HepG2 (cell line): Measurements from ENCODE around the gene IPO8. TPM values are rescaled to one million over a fixed set of nuclear protein-coding genes. Genes with fewer than 3 reads are reported as not detected.

Source experiments
- FOXA3 ChIP-seq: IDR thresholded peaks from 2 replicates; pipeline ENCODE4 v1.6.1; 2016; ENCODE audit warnings: missing genetic modification reagents, missing compliant biosample characterization
- JUNB ChIP-seq: sonication (generic); formaldehyde crosslinking; IDR thresholded peaks from 2 replicates; pipeline ENCODE4 v1.8.0; 2022; ENCODE audit warnings: missing genetic modification reagents, mild to moderate bottlenecking, borderline replicate concordance
- KAT8 ChIP-seq: IDR thresholded peaks from 2 replicates; pipeline ENCODE4 v1.6.1; 2016; ENCODE audit warnings: missing genetic modification reagents, missing compliant biosample characterization
- KLF13 ChIP-seq: sonication (generic); formaldehyde crosslinking; IDR thresholded peaks from 2 replicates; pipeline ENCODE4 v1.4.0; 2020; ENCODE audit warnings: mild to moderate bottlenecking, missing genetic modification reagents
- LCORL ChIP-seq, 2 experiments: fragments of 450-650 bp in 1 of 2; sonication (generic) in 1 of 2; formaldehyde crosslinking in 1 of 2; IDR thresholded peaks; 2 replicates each; pipeline versions ENCODE4 v1.5.0 to v1.6.1; 2017 to 2020; ENCODE audit warnings: antibody characterized with exemption in 1 of 2, missing genetic modification reagents in 1 of 2
- NFKB2 ChIP-seq: sonication (generic); formaldehyde crosslinking; IDR thresholded peaks from 2 replicates; pipeline ENCODE4 v1.4.0; 2020; ENCODE audit warnings: missing genetic modification reagents, borderline replicate concordance
- PHF21A ChIP-seq: sonication (generic); formaldehyde crosslinking; IDR thresholded peaks from 2 replicates; pipeline ENCODE4 v1.5.0; 2020; ENCODE audit warnings: mild to moderate bottlenecking, missing genetic modification reagents
- POLR2A ChIP-seq, 2 experiments: IDR thresholded peaks; 2 replicates each; pipeline ENCODE4 v1.6.1; 2011; ENCODE audit warnings: low read depth in 2 of 2, low read length in 2 of 2, mild to moderate bottlenecking in 1 of 2, moderate library complexity in 1 of 2; ENCODE audit not compliant: insufficient read depth in 1 of 2
- SALL2 ChIP-seq: sonication (generic); formaldehyde crosslinking; IDR thresholded peaks from 2 replicates; pipeline ENCODE4 v1.8.1; 2023; ENCODE audit warnings: mild to moderate bottlenecking, missing genetic modification reagents, inconsistent platforms
- SIX4 ChIP-seq: sonication (generic); formaldehyde crosslinking; IDR thresholded peaks from 2 replicates; pipeline ENCODE4 v1.4.0; 2020; ENCODE audit warnings: missing genetic modification reagents
- ZBTB7A ChIP-seq: sonication (generic); formaldehyde crosslinking; IDR thresholded peaks from 2 replicates; pipeline ENCODE4 v1.8.0; 2022; ENCODE audit warnings: mild to moderate bottlenecking, missing genetic modification reagents
- ZNF180 ChIP-seq: sonication (generic); formaldehyde crosslinking; IDR thresholded peaks from 2 replicates; pipeline ENCODE4 v1.4.0; 2020; ENCODE audit warnings: low read depth, missing genetic modification reagents, borderline replicate concordance
- ZNF333 ChIP-seq: sonication (generic); formaldehyde crosslinking; IDR thresholded peaks from 2 replicates; pipeline ENCODE4 v1.4.0; 2020; ENCODE audit warnings: mild to moderate bottlenecking, missing genetic modification reagents, borderline replicate concordance
- ZNF451 ChIP-seq: sonication (generic); formaldehyde crosslinking; IDR thresholded peaks from 2 replicates; pipeline ENCODE4 v1.5.0; 2020; ENCODE audit warnings: mild to moderate bottlenecking, missing genetic modification reagents
- ZNF615 ChIP-seq: sonication (generic); formaldehyde crosslinking; IDR thresholded peaks from 2 replicates; pipeline ENCODE4 v1.5.0; 2020; ENCODE audit warnings: mild to moderate bottlenecking, missing genetic modification reagents, borderline replicate concordance
- ZNF709 ChIP-seq: sonication (generic); formaldehyde crosslinking; IDR thresholded peaks from 2 replicates; pipeline ENCODE4 v1.5.0; 2020; ENCODE audit warnings: mild to moderate bottlenecking, missing genetic modification reagents
- ZNF746 ChIP-seq: sonication (generic); formaldehyde crosslinking; IDR thresholded peaks from 2 replicates; pipeline ENCODE4 v1.8.0; 2022; ENCODE audit warnings: mild to moderate bottlenecking, missing genetic modification reagents
- ZSCAN25 ChIP-seq: sonication (generic); formaldehyde crosslinking; IDR thresholded peaks from 2 replicates; pipeline ENCODE4 v1.8.0; 2022; ENCODE audit warnings: mild to moderate bottlenecking, missing genetic modification reagents
- polyA plus RNA-seq, 8 experiments: library from polyadenylated mRNA; depleted of rRNA in 3 of 8; stranded (reverse) in 7 of 8; unstranded in 1 of 8; fragments of >200 nt; fragmentation: Illumina TruSeq in 4 of 8; extraction: Trizol in 4 of 8; gene quantifications; 2 replicates each; pipeline versions ENCODE4 v1.2.1 to v1.2.3, GENCODE V29; 2011 to 2016; ENCODE audit warnings: low read depth in 4 of 8, missing spikeins in 1 of 8, mixed read lengths in 1 of 8; ENCODE audit not compliant: insufficient read depth in 1 of 8
- total RNA-seq, 5 experiments: library from RNA; depleted of rRNA; stranded (reverse); fragments of >200 nt; fragmentation: Illumina TruSeq; extraction: Trizol; gene quantifications; 2 replicates each; pipeline ENCODE4 v1.2.3, GENCODE V29; 2016; ENCODE audit warnings: low read depth in 1 of 5
- TF ChIP-seq, protein P1 (sequence below): IDR thresholded peaks from 2 replicates; pipeline ENCODE4 v1.6.1; 2016; ENCODE audit warnings: missing compliant biosample characterization, missing genetic modification reagents, borderline replicate concordance
- TF ChIP-seq, protein P2 (sequence below): sonication (generic); formaldehyde crosslinking; IDR thresholded peaks from 2 replicates; pipeline ENCODE4 v1.4.0; 2020; ENCODE audit warnings: missing genetic modification reagents
- TF ChIP-seq, protein P3 (sequence below): sonication (generic); formaldehyde crosslinking; conservative IDR thresholded peaks from 2 replicates; pipeline ENCODE4 v1.8.0; 2022; ENCODE audit warnings: missing genetic modification reagents
- TF ChIP-seq, protein P4 (sequence below): sonication (generic); formaldehyde crosslinking; IDR thresholded peaks from 2 replicates; pipeline ENCODE4 v1.5.0; 2020; ENCODE audit warnings: missing genetic modification reagents
- TF ChIP-seq, protein P5 (sequence below): sonication (generic); formaldehyde crosslinking; IDR thresholded peaks from 2 replicates; pipeline ENCODE4 v1.5.1; 2020; ENCODE audit warnings: mild to moderate bottlenecking, moderate library complexity, missing genetic modification reagents
- TF ChIP-seq, protein P6 (sequence below): sonication (generic); formaldehyde crosslinking; IDR thresholded peaks from 2 replicates; pipeline ENCODE4 v1.8.1; 2023; ENCODE audit warnings: mild to moderate bottlenecking, moderate library complexity, missing genetic modification reagents

The IPO8 gene
- total and polyA plus RNA-seq, 2 of the 13 experiments (the other 11 are each of a cell fraction or from before 2014, with no cell fraction given) = 6.3 to 21.8 TPM

DNA sequence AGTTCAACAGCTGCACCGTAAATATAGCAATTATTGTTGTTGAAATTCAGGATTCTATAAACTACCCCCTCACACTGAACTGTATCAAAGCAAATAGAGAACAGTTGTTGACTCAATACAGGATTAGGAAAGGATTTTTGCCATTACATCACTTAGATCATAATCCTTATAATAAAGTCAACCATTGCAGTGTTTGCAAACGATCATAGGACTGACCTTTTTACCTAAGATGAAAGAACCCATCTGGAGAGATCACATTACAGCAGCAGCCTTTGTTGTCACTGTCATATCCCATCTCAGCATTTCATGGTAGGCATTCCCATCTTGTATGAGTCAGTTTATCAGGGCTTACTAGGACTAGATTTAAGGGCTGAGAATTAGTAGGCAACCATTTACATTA is 96.1 kb downstream of the IPO8 start (continued):
- TF ChIP-seq, protein P1, sequence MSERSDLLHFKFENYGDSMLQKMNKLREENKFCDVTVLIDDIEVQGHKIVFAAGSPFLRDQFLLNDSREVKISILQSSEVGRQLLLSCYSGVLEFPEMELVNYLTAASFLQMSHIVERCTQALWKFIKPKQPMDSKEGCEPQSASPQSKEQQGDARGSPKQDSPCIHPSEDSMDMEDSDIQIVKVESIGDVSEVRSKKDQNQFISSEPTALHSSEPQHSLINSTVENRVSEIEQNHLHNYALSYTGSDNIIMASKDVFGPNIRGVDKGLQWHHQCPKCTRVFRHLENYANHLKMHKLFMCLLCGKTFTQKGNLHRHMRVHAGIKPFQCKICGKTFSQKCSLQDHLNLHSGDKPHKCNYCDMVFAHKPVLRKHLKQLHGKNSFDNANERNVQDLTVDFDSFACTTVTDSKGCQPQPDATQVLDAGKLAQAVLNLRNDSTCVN (CRISPR knock-in tag) = no peak
- no peak for TF ChIP-seq ZSCAN25 (CRISPR knock-in tag)
- TF ChIP-seq FOXA3 (CRISPR knock-in tag) = peak; percentile 99
- TF ChIP-seq ZNF333 = no peak
- TF ChIP-seq ZNF746 (CRISPR knock-in tag) = no peak
- TF ChIP-seq LCORL (IDR thresholded peaks at IDR 0.05) = 0 out of 2 replicates have a peak, but pooled peaks have one; percentile 23
- peak; percentile 61; the same call in 1 of the 2 replicates for TF ChIP-seq LCORL (CRISPR knock-in tag; IDR thresholded peaks at IDR 0.05)
- TF ChIP-seq JUNB (CRISPR knock-in tag) = no peak; the same call in 1 of the 2 replicates
- peak; percentile 71; the same call in 1 of the 2 replicates for TF ChIP-seq KAT8 (CRISPR knock-in tag)
- no peak for TF ChIP-seq POLR2A (IDR thresholded peaks at IDR 0.05; ENCODE audit: insufficient read depth in 1 of 2, low read depth in 2 of 2, low read length in 2 of 2)
- TF ChIP-seq SIX4 (CRISPR knock-in tag) = peak; percentile 100
- TF ChIP-seq, protein P2, sequence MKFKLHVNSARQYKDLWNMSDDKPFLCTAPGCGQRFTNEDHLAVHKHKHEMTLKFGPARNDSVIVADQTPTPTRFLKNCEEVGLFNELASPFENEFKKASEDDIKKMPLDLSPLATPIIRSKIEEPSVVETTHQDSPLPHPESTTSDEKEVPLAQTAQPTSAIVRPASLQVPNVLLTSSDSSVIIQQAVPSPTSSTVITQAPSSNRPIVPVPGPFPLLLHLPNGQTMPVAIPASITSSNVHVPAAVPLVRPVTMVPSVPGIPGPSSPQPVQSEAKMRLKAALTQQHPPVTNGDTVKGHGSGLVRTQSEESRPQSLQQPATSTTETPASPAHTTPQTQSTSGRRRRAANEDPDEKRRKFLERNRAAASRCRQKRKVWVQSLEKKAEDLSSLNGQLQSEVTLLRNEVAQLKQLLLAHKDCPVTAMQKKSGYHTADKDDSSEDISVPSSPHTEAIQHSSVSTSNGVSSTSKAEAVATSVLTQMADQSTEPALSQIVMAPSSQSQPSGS (CRISPR knock-in tag) = peak; percentile 96
- no peak for TF ChIP-seq SALL2 (CRISPR knock-in tag)
- TF ChIP-seq, protein P3, sequence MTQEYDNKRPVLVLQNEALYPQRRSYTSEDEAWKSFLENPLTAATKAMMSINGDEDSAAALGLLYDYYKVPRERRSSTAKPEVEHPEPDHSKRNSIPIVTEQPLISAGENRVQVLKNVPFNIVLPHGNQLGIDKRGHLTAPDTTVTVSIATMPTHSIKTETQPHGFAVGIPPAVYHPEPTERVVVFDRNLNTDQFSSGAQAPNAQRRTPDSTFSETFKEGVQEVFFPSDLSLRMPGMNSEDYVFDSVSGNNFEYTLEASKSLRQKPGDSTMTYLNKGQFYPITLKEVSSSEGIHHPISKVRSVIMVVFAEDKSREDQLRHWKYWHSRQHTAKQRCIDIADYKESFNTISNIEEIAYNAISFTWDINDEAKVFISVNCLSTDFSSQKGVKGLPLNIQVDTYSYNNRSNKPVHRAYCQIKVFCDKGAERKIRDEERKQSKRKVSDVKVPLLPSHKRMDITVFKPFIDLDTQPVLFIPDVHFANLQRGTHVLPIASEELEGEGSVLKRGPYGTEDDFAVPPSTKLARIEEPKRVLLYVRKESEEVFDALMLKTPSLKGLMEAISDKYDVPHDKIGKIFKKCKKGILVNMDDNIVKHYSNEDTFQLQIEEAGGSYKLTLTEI (CRISPR knock-in tag) = no peak
- no peak for TF ChIP-seq NFKB2
- TF ChIP-seq PHF21A (CRISPR knock-in tag) = peak; percentile 86
- TF ChIP-seq, protein P4, sequence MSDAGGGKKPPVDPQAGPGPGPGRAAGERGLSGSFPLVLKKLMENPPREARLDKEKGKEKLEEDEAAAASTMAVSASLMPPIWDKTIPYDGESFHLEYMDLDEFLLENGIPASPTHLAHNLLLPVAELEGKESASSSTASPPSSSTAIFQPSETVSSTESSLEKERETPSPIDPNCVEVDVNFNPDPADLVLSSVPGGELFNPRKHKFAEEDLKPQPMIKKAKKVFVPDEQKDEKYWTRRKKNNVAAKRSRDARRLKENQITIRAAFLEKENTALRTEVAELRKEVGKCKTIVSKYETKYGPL (CRISPR knock-in tag) = no peak
- TF ChIP-seq, protein P5, sequence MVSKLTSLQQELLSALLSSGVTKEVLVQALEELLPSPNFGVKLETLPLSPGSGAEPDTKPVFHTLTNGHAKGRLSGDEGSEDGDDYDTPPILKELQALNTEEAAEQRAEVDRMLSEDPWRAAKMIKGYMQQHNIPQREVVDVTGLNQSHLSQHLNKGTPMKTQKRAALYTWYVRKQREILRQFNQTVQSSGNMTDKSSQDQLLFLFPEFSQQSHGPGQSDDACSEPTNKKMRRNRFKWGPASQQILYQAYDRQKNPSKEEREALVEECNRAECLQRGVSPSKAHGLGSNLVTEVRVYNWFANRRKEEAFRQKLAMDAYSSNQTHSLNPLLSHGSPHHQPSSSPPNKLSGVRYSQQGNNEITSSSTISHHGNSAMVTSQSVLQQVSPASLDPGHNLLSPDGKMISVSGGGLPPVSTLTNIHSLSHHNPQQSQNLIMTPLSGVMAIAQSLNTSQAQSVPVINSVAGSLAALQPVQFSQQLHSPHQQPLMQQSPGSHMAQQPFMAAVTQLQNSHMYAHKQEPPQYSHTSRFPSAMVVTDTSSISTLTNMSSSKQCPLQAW (CRISPR knock-in tag) = no peak
- no peak for TF ChIP-seq ZBTB7A (CRISPR knock-in tag)
- no peak for TF ChIP-seq ZNF709
- no peak for TF ChIP-seq ZNF615 (CRISPR knock-in tag)
- TF ChIP-seq ZNF451 (CRISPR knock-in tag) = no peak
- TF ChIP-seq ZNF180 (CRISPR knock-in tag) = no peak
- TF ChIP-seq, protein P6, sequence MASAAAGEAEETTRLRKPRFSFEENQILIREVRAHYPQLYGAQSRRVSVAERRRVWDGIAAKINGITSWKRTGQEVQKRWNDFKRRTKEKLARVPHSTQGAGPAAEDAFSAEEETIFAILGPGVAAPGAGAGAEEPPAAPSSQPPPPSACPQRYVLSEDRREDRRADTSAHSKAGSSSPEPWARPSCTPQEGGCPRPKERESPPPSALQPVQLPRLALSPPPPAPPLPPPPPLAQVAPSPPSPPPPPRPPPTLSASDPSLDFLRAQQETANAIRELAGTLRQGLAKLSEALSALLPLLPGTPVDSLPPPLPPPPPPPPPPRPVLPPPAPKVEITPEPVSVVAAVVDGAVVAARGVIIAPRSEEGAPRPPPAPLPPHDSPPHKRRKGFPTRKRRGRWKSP (CRISPR knock-in tag) = no peak
- no peak for TF ChIP-seq KLF13
